Left cardiac atrium (tissue), 4 donors: ENCODE measurements around the gene OTOG. TPM values are rescaled to one million over a fixed set of nuclear protein-coding genes. Genes with fewer than 3 reads are reported as not detected.

Source experiments
- ATAC-seq, 2 donors: fragments of 200-7000 bp; cut with Tn5 transposase; one replicate each; pipeline ENCODE4 v1.9.1; 2020; ENCODE audit warnings: mild to moderate bottlenecking in 2 of 2, moderate library complexity in 2 of 2
- DNase-seq: peaks from one replicate; pipeline ENCODE4 v3.0.0-alpha.2; 2020
- intact Hi-C, 2 donors: fragments of 100-400 bp; cut with DNase I; formaldehyde crosslinking; loops; one replicate each; pipeline versions ENCODE4 v1.14.1 to v1.15.1; 2022 to 2023
- total RNA-seq, 2 donors: library from RNA; stranded (reverse); fragmentation: NEBNext Ultra II Directional; extraction: Animal tissue kit (Norgen Biotek cat#: 25700); gene quantifications; one replicate each; pipeline ENCODE4 v1.2.1, GENCODE V29; 2021
- donor health status: DM: no; HTN: yes; CAD: no.
- donor health status: DM: no; HTN: yes; CAD: no; lungs with severe emphysema.
- donor health status: DM: yes; HTN: yes; CAD: no.
- donor health status: Dilated cardiomyopathy.

Gene OTOG
- total RNA-seq, 2 donors from 2014 or later: not detected

DNA sequence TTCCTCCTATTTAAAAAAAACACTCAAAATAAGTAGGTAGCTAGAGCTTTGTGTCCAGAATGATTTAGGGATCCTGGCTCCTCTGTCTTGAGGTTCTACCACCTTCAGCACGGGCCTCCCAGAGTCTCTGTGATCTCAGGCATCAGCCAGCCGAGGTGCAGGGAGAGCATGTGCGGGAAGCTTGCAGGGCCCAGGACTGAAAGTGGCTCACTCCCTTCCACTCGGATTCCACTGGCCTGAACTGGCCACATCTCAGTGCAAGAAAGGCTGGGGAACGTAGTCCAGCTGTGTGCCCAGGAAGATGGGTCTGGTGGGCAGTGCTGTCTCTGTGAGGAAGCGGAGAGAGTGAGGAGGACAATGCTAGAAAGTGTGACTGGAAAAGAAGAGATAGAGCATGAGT is 104.0 kb downstream of the OTOG start:
- intact Hi-C loops: no loop called here
- no peak for DNase-seq
- ATAC-seq: no peak

- DNase-seq (no peak), ATAC-seq (no peak)
- intact Hi-C loops: no loop called here
These were observed 104.6 kb downstream of the OTOG start for GRCh38 chr11:17651681-17652080.

- DNase-seq (no peak), ATAC-seq (peak in 1 of 2 donors; percentile 73)
- intact Hi-C loops: no loop called here
These were observed 105.5 kb downstream of the OTOG start for GRCh38 chr11:17652556-17652955.

- intact Hi-C loops: no loop called here
- DNase-seq: no peak
- no peak for ATAC-seq
These were observed 106.6 kb downstream of the OTOG start for GRCh38 chr11:17653611-17654010.

DNA sequence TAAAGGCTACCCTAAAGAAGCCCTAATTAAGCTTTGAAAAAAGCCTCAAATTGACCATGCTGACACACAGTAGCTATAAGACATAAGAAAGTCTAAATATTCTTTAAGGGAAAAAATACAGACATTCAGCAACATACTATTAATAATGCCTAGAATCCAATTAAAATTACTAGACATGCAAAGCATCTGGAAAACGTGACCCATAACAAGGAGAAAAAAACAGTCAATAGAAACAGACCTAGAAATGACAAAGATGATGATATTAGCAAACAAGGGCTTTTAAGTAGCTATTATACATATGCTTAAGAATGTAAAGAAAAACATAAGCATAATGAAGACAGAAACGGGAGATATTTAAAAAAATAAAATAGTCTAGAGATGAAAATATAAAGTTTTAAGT is 108.6 kb downstream of the OTOG start:
- intact Hi-C loops: no loop called here
- DNase-seq (no peak), ATAC-seq (no peak)

GRCh38 chr11:17658211-17658610 is 111.2 kb downstream of the OTOG start:
- intact Hi-C loops: no loop called here
- ATAC-seq (no peak), DNase-seq (no peak)

DNA sequence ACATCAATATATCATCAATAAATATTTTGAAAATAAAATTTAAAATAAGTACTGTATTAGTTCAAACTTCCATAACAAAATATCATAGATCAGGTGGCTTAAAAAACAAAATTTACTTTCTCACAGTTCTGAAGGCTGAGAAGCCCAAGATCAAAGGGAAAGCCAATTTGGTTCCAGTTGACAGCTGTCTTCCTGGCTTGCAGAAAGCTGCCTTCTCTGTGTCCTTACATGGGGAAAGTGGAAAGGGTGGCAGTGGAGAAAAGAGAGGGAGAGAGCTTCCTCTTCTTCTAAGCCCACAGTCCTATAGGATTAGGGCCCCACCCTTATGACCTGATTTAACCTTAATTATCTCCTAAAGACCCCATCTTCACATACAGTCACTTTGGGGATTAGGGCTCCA is 121.1 kb downstream of the OTOG start:
- DNase-seq (no peak), ATAC-seq (no peak)
- intact Hi-C loops: no loop called here

- intact Hi-C loops: no loop called here
- ATAC-seq: no peak
- no peak for DNase-seq
These were observed 125.4 kb downstream of the OTOG start for GRCh38 chr11:17672469-17672868.

- intact Hi-C loops: no loop called here
- no peak for DNase-seq
- ATAC-seq: no peak
These were observed 126.9 kb downstream of the OTOG start for GRCh38 chr11:17673951-17674350.

DNA sequence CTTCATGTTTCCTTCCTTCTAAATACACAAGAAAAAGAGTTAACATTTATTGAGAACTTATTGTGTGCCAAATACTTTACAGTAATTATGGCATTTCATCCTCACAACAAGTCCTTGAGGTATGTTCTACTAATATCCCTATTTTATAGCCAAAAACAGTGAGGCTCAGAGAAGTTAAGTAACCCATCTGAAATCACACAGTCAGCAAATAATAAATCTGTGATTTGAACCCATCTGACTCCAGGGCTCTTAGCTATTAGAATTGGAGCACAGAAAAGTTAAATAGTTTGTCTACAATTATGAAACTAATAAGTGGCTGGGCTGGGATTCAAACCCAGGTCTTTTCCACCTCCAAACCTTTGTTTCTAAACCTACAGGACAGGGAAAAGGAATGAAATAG is 135.8 kb downstream of the OTOG start:
- DNase-seq: no peak
- intact Hi-C loops: no loop called here
- no peak for ATAC-seq

DNA sequence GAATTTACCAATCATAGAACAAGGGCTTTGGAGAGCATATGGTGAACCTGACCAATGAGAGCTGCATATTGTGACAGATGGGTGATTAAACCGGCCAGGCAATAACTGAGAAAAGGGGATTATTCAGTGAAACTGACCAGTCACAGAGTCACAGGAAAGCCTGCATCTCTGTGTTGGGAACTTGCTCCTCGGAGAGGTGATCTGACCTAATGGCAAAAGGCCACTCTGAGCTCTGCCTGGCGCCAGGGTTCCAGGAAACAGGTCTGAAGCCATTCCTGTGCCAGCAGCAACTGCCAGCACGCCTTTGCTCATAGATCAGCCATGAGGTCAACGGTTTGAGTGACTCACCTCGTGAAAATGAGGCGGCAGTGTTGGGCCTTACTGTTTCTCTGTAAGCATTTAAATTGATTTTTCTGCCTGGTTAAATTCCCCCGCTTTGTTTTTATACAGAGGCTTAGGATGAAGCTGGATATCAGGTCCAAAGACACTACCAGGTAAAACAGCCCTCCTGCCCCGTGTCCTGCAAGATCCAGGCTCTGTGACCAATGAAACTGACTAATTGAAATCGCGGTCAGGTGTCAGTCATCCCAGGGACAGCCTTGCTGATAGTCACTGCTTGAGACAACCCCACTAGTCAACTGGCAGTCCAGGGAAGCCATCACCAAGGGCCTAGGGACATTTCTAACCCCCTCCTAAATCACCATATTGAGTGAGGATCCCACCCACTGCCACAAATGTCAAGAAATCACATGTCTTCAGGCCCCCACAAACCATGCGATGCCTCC is 136.5 kb downstream of the OTOG start:
- ATAC-seq (peak in 1 of 2 donors; percentile 38), DNase-seq (no peak)
- intact Hi-C loops: no loop called here

- DNase-seq (no peak), ATAC-seq (no peak)
- intact Hi-C loops: no loop called here
These were observed 137.5 kb downstream of the OTOG start for GRCh38 chr11:17684550-17684949.

- ATAC-seq (no peak), DNase-seq (no peak)
- intact Hi-C loops: no loop called here
These were observed 139.3 kb downstream of the OTOG start for GRCh38 chr11:17686231-17686980.

DNA sequence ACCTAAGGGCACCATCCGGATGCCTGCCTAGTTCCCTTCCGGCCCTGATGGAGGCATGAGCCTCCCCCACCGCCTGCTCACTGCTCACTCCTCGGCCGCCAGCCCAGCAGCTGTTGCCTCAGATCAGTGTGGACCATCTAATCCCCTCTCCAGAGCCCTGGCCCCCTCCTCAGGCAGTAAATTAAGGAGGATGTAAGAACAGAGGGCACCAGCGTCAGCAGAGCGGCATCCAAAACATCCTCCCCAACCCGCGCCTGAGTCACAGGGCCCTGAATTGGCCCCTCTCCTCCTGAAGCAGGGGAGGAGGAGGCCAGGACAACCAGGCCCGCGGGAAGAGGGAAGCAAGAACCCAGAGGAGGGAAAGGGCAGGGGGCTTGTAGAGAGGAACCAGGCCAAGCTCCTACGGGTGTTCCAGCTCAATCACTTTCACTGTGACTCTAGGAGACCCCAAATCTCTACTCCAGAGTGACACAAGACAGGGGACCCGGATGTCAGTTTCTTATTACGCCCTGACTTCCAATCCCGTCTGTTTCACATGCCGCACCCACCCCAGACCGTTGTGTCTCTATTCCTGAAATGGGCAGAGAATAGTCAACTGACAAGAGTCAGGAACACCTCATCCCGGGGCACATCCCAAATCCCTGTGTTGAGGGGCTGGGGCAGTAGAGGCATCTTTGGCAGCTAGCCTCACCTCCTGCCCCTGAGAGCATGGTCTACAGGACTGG is 141.0 kb downstream of the OTOG start:
- ATAC-seq (no peak), DNase-seq (no peak)
- intact Hi-C loops: no loop called here

GRCh38 chr11:17691550-17691949 is 144.5 kb downstream of the OTOG start:
- intact Hi-C loops: no loop called here
- DNase-seq: no peak
- ATAC-seq: no peak

DNA sequence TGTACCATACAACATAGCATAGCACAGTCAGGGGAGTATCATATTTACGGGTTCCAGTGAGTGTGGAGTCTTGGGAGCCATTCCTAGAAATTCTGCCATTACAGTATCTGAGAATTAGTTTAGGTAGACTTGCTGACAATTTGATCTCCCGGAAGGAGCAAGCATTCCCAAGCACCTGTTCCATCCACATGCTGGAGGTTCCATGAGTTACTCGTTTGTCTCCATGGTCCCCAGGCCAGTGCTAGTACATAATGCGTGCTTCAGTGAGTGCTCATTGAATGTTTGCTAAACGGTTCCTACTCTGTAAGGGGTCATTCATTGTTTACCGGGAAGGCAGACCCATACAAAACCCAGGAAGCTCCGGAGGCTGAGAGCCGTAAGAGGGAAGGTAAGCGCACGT is 144.9 kb downstream of the OTOG start:
- intact Hi-C loops: no loop called here
- no peak for DNase-seq
- no peak for ATAC-seq

GRCh38 chr11:17692931-17693330 is 145.9 kb downstream of the OTOG start:
- DNase-seq (no peak), ATAC-seq (no peak)
- intact Hi-C loops: no loop called here

- DNase-seq: no peak
- no peak for ATAC-seq
- intact Hi-C loops: no loop called here
These were observed 146.5 kb downstream of the OTOG start for GRCh38 chr11:17693531-17693930.

GRCh38 chr11:17694494-17695110 is 147.5 kb downstream of the OTOG start:
- intact Hi-C loops: no loop called here

More at GRCh38 chr11:17694494-17695110, 147.5 kb downstream of the OTOG start:
- ATAC-seq: no peak
- no peak for DNase-seq
